Measurements from ENCODE around the gene C14orf39. TPM values are rescaled to one million over a fixed set of nuclear protein-coding genes. Genes with fewer than 3 reads are reported as not detected.
"Not testable (repeated sequence)": the region's sequence is repeated elsewhere in the genome, so short reads cannot be mapped to it uniquely, and the experiment has no call there.

The C14orf39 gene
- total RNA-seq, 1 donor from 2014 or later: 6.2 TPM

GRCh38 chr14:60430276-60430675 is 55.6 kb downstream of the C14orf39 start:
- Mint-ChIP-seq H3K4me3 (no peak overlapping the region), H3K4me1 (no peaks in the 10 kb centered on the region), H3K36me3 (no peaks in the 10 kb centered on the region), H3K27ac (no peak overlapping the region), H3K9me3 (peaks cover 10% of the 10 kb centered on the region), H3K27me3 (ENCODE audit: insufficient read depth, low read depth) (peaks cover 4% of the 10 kb centered on the region)
- H3K79me2 ChIP-seq (ENCODE audit: low read depth): no peaks in the 10 kb centered on the region
- no peak overlapping the region for H3K9ac ChIP-seq
- TF ChIP-seq EZH2phosphoT487 (IDR thresholded peaks at IDR 0.05): no peak
- H3K27me3 ChIP-seq: no peaks in the 10 kb centered on the region
- H3F3A ChIP-seq (ENCODE audit: low read depth): peaks cover 13% of the 10 kb centered on the region
- H3K4me2 ChIP-seq: no peak overlapping the region
- no peaks in the 10 kb centered on the region for H3K9me3 ChIP-seq (ENCODE audit: low read depth)
- no peak overlapping the region for H3K4me3 ChIP-seq
- DNase-seq (ENCODE audit: low spot score): no peak
- H4K20me1 ChIP-seq (ENCODE audit: low read depth): no peaks in the 10 kb centered on the region
- H2AFZ ChIP-seq (replicated peaks): no peak overlapping the region
- no peak overlapping the region for H3K27ac ChIP-seq
- H3K36me3 ChIP-seq: no peaks in the 10 kb centered on the region
- H3K4me1 ChIP-seq: no peaks in the 10 kb centered on the region

DNA sequence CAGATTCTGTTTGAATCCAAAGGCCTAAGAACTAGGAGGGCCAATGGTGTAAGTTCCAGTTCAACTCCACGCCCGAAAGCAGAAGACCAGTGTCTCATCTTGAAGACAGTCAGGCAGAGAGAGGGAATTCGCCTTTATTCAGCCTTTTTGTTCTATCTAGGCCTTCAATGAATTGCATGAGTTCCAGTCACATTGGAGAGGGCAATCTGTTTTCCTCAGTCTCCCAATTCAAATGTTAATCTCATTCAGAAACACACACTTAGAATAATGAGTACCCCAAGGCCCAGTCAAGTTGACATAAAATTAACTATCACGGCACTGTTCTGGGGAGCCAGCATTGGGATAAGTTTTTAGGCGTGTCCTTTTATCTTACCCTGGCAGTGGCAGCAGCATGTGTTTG is 65.8 kb downstream of the C14orf39 start:
- DNase-seq (ENCODE audit: low spot score): no peak
- Histone ChIP-seq H3K36me3 (no peaks in the 10 kb centered on the region), H3K27ac (no peak overlapping the region), H3F3A (ENCODE audit: low read depth) (no peaks in the 10 kb centered on the region), H3K4me1 (no peaks in the 10 kb centered on the region), H2AFZ (replicated peaks) (no peak overlapping the region), H3K79me2 (ENCODE audit: low read depth) (no peaks in the 10 kb centered on the region), H3K27me3 (no peaks in the 10 kb centered on the region), H3K4me3 (no peak overlapping the region), H4K20me1 (ENCODE audit: low read depth) (no peaks in the 10 kb centered on the region), H3K9me3 (ENCODE audit: low read depth) (no peaks in the 10 kb centered on the region), H3K9ac (no peak overlapping the region), H3K4me2 (no peak overlapping the region)
- no peak overlapping the region for H3K27ac Mint-ChIP-seq
- H3K27me3 Mint-ChIP-seq (ENCODE audit: insufficient read depth, low read depth): peaks cover 3% of the 10 kb centered on the region
- no peaks in the 10 kb centered on the region for H3K36me3 Mint-ChIP-seq
- peaks cover 8% of the 10 kb centered on the region for H3K9me3 Mint-ChIP-seq
- no peak overlapping the region for H3K4me3 Mint-ChIP-seq
- H3K4me1 Mint-ChIP-seq: no peaks in the 10 kb centered on the region
- TF ChIP-seq CTCF (IDR thresholded peaks at IDR 0.05) (no peak), EZH2phosphoT487 (IDR thresholded peaks at IDR 0.05) (no peak), EZH2 (IDR thresholded peaks at IDR 0.05) (no peak)

- H3K27ac ChIP-seq: not testable (repeated sequence)
Measured at GRCh38 chr14:60397550-60397949, 88.3 kb downstream of the C14orf39 start.

GRCh38 chr14:60396718-60397343 is 89.0 kb downstream of the C14orf39 start:
- Histone ChIP-seq H3F3A (ENCODE audit: low read depth) (no peaks in the 10 kb centered on the region), H3K4me2 (no peak overlapping the region), H2AFZ (replicated peaks) (no peak overlapping the region), H4K20me1 (ENCODE audit: low read depth) (no peaks in the 10 kb centered on the region), H3K9ac (no peak overlapping the region), H3K27me3 (no peaks in the 10 kb centered on the region), H3K4me3 (no peak overlapping the region), H3K36me3 (no peaks in the 10 kb centered on the region), H3K27ac (no peak overlapping the region), H3K4me1 (no peaks in the 10 kb centered on the region), H3K79me2 (ENCODE audit: low read depth) (no peaks in the 10 kb centered on the region), H3K9me3 (ENCODE audit: low read depth) (no peaks in the 10 kb centered on the region)
- no peaks in the 10 kb centered on the region for H3K4me1 Mint-ChIP-seq
- peaks cover 2% of the 10 kb centered on the region for H3K27me3 Mint-ChIP-seq (ENCODE audit: insufficient read depth, low read depth)
- H3K4me3 Mint-ChIP-seq: no peak overlapping the region
- peaks cover 18% of the 10 kb centered on the region for H3K9me3 Mint-ChIP-seq
- TF ChIP-seq CTCF (IDR thresholded peaks at IDR 0.05) (no peak), EZH2phosphoT487 (IDR thresholded peaks at IDR 0.05) (no peak), EZH2 (IDR thresholded peaks at IDR 0.05) (no peak)
- no peak overlapping the region for H3K27ac Mint-ChIP-seq
- DNase-seq (ENCODE audit: low spot score): no peak
- H3K36me3 Mint-ChIP-seq: peaks cover 2% of the 10 kb centered on the region

More at GRCh38 chr14:60397550-60397949, 88.3 kb downstream of the C14orf39 start:
- H3K4me2 ChIP-seq; H3K4me1 Mint-ChIP-seq; H3K9me3 ChIP-seq (ENCODE audit: low read depth); H3K4me1 ChIP-seq; H3K4me3 ChIP-seq; DNase-seq (ENCODE audit: low spot score); H3F3A ChIP-seq (ENCODE audit: low read depth); H2AFZ ChIP-seq (replicated peaks); H3K27me3 Mint-ChIP-seq (ENCODE audit: insufficient read depth, low read depth); H3K27me3 ChIP-seq; H3K36me3 ChIP-seq; H4K20me1 ChIP-seq (ENCODE audit: low read depth); H3K4me3 Mint-ChIP-seq; H3K36me3 Mint-ChIP-seq; H3K9ac ChIP-seq; H3K79me2 ChIP-seq (ENCODE audit: low read depth); H3K27ac Mint-ChIP-seq: not testable (repeated sequence)
- H3K9me3 Mint-ChIP-seq: peaks cover 18% of the 10 kb centered on the region

Other genes starting within 250 kb of the C14orf39 start
- 35.2 and 55.0 TPM in 2 replicates for gene PPM1A, start 236.8 kb downstream of the C14orf39 start, total RNA-seq (ENCODE audit: low replicate concordance)
- gene SIX6, start 23.1 kb upstream of the C14orf39 start, total RNA-seq (ENCODE audit: low replicate concordance): 1.4 and 1.7 TPM in 2 replicates
- gene SIX1, start 163.4 kb upstream of the C14orf39 start, total RNA-seq (ENCODE audit: low replicate concordance): 0.28 TPM in 1 of 2 replicates, not detected in the other
- gene SIX4, start 238.3 kb upstream of the C14orf39 start, total RNA-seq (ENCODE audit: low replicate concordance): 28.8 and 32.9 TPM in 2 replicates
- 64.0 and 114 TPM in 2 replicates for gene MNAT1, start 248.7 kb upstream of the C14orf39 start, total RNA-seq (ENCODE audit: low replicate concordance)

Data from neural progenitor cell (in vitro differentiated cells).